ENCODE data around the gene CPPED1. TPM values are rescaled to one million over a fixed set of nuclear protein-coding genes. Genes with fewer than 3 reads are reported as not detected.

Gene CPPED1
- total and polyA plus RNA-seq, 10 of the 15 experiments (the other 5 are each of a cell fraction or from before 2014, with no cell fraction given), result 7.1 to 39.0 (median 16.0) TPM

DNA sequence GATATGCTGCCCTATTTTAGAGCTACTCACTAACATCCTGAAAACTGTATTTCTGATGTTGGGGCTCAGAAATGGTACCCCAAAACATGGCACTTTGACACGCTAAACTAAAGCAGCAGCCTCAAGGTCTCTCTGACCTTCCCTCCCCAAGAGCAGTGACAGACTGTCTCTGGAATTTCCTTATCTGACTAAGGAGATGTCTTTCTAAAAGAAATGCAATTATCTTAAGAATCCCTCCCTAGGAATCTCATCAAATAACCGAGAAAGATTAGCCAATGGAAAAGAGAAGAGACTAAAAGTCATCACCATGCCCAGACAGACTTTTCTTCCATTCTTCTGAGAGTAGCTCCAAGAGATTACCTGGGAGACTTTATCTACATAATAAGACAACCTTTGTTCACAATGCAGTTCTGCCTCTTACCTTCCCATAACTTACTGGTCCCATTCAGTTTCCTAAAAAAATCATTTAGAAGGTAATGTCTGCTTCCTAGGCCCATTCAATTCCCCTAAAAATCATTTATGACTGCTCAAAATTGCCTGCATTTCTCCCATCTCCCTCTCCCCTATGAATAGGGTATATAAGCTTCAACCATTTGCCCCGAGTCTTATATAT is 123.9 kb downstream of the CPPED1 start:
- Histone ChIP-seq H3K4me2 (ENCODE audit: control insufficient read depth, insufficient read depth) (no peak overlapping the region), H3K79me2 (ENCODE audit: control insufficient read depth, insufficient read depth, low read length) (no peaks in the 10 kb centered on the region), H4K20me1 (ENCODE audit: control insufficient read depth, insufficient read depth) (no peaks in the 10 kb centered on the region), H3K27ac (ENCODE audit: control insufficient read depth, insufficient read depth) (no peak overlapping the region), H3K4me3 (no peak overlapping the region), H3K27me3 (replicated peaks in 1 of 2; ENCODE audit: control insufficient read depth in 2 of 2, insufficient read depth in 2 of 2, low read length in 1 of 2) (no peaks in the 10 kb centered on the region), H2AFZ (ENCODE audit: control insufficient read depth, low read depth, low read length) (no peak overlapping the region), H3K9ac (ENCODE audit: control insufficient read depth, insufficient read depth, low read length) (no peak overlapping the region), H3K4me1 (ENCODE audit: control insufficient read depth, insufficient read depth, low read length) (no peaks in the 10 kb centered on the region), H3K36me3 (ENCODE audit: control insufficient read depth in 2 of 2, insufficient read depth in 2 of 2, low read length in 1 of 2) (no peaks in the 10 kb centered on the region), H3K9me3 (replicated peaks; ENCODE audit: control insufficient read depth, insufficient read depth, low read length) (no peaks in the 10 kb centered on the region; the same call in 2 of the 3 replicates)
- ChIA-PET CTCF (no interaction called here), SMC1A (ENCODE audit: uncharacterized antibody, unreplicated experiment) (interaction anchor here (0.9 to 1.6 kb wide), 3 partner anchors 9 to 108 kb away, joined by 3 to 4 read pairs (median 3); no protein-coding TSS in a partner anchor), RAD21 (ENCODE audit: unreplicated experiment) (no interaction called here), POLR2A (no interaction called here)
- no peak for FAIRE-seq
- WGBS (ENCODE audit: insufficient coverage, insufficient replicate concordance, low lambda C conversion rate, missing lambda C conversion rate), result 72% methylated on average over 3 of the region's 3 CpGs
- DNase-seq (ENCODE audit: low read depth, low spot score), result no peak
- no peak for ATAC-seq
- no TSS peak for BruUV-seq (replicated peaks)
- TF ChIP-seq CEBPZ (IDR thresholded peaks at IDR 0.05; ENCODE audit: low read depth, low read length) (no peak), RUNX3 (IDR thresholded peaks at IDR 0.05; ENCODE audit: low read length) (no peak), LARP7 (IDR thresholded peaks at IDR 0.05) (no peak), ZNF622 (IDR thresholded peaks at IDR 0.05) (no peak)
- intact Hi-C loops (cut with micrococcal nuclease; ENCODE audit: unreplicated experiment), result no loop called here
- in situ Hi-C loops (cut with MboI), result no loop called here
